ENCODE data around the gene FRAT2. TPM values are rescaled to one million over a fixed set of nuclear protein-coding genes. Genes with fewer than 3 reads are reported as not detected.
A peak's percentile ranks its signal among the peaks of the same experiment; 100 is the strongest.

FRAT2 gene
- total RNA-seq, 4 donors from 2014 or later = 14.6 to 28.2 (median 23.3) TPM

GRCh38 chr10:97331153-97331703 is 3.3 kb downstream of the FRAT2 start:
- Histone ChIP-seq H3K4me1 (peaks cover 0 to 44% (median 23%) of the 10 kb centered on the region in 4 donors), H3K4me3 (peak overlapping the region in 1 of 4 donors; percentile 94), H3K9me3 (no peaks in the 10 kb centered on the region), H3K27ac (no peak overlapping the region), H3K36me3 (peaks cover 0 to 33% (median 0%) of the 10 kb centered on the region in 3 donors), H3K27me3 (no peaks in the 10 kb centered on the region)
- WGBS, 2 donors = 78 to 83% methylated on average over 6 of the region's 6 CpGs
- TF ChIP-seq EP300 (IDR thresholded peaks at IDR 0.05) (no peak), POLR2A (IDR thresholded peaks at IDR 0.05) (no peak)
- TF ChIP-seq, protein P1, sequence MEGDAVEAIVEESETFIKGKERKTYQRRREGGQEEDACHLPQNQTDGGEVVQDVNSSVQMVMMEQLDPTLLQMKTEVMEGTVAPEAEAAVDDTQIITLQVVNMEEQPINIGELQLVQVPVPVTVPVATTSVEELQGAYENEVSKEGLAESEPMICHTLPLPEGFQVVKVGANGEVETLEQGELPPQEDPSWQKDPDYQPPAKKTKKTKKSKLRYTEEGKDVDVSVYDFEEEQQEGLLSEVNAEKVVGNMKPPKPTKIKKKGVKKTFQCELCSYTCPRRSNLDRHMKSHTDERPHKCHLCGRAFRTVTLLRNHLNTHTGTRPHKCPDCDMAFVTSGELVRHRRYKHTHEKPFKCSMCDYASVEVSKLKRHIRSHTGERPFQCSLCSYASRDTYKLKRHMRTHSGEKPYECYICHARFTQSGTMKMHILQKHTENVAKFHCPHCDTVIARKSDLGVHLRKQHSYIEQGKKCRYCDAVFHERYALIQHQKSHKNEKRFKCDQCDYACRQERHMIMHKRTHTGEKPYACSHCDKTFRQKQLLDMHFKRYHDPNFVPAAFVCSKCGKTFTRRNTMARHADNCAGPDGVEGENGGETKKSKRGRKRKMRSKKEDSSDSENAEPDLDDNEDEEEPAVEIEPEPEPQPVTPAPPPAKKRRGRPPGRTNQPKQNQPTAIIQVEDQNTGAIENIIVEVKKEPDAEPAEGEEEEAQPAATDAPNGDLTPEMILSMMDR (IDR thresholded peaks at IDR 0.05) = no peak
- no peak for DNase-seq (ENCODE audit: low spot score in 2 of 2)

GRCh38 chr10:97329766-97330165 is 4.8 kb downstream of the FRAT2 start:
- 95% methylated on average over 5 of the region's 5 CpGs for WGBS, 2 donors
- peaks cover 0 to 33% (median 0%) of the 10 kb centered on the region in 3 donors for H3K36me3 ChIP-seq
- H3K9me3 ChIP-seq = no peaks in the 10 kb centered on the region
- H3K27ac ChIP-seq = no peak overlapping the region
- no peak overlapping the region for H3K4me3 ChIP-seq
- H3K27me3 ChIP-seq = no peaks in the 10 kb centered on the region
- no peak for TF ChIP-seq POLR2A (IDR thresholded peaks at IDR 0.05)
- TF ChIP-seq EP300 (IDR thresholded peaks at IDR 0.05) = no peak
- TF ChIP-seq, protein P1 (IDR thresholded peaks at IDR 0.05) = no peak
- no peak for DNase-seq (ENCODE audit: low spot score in 2 of 2)
- peaks cover 0 to 33% (median 20%) of the 10 kb centered on the region in 4 donors for H3K4me1 ChIP-seq

DNA sequence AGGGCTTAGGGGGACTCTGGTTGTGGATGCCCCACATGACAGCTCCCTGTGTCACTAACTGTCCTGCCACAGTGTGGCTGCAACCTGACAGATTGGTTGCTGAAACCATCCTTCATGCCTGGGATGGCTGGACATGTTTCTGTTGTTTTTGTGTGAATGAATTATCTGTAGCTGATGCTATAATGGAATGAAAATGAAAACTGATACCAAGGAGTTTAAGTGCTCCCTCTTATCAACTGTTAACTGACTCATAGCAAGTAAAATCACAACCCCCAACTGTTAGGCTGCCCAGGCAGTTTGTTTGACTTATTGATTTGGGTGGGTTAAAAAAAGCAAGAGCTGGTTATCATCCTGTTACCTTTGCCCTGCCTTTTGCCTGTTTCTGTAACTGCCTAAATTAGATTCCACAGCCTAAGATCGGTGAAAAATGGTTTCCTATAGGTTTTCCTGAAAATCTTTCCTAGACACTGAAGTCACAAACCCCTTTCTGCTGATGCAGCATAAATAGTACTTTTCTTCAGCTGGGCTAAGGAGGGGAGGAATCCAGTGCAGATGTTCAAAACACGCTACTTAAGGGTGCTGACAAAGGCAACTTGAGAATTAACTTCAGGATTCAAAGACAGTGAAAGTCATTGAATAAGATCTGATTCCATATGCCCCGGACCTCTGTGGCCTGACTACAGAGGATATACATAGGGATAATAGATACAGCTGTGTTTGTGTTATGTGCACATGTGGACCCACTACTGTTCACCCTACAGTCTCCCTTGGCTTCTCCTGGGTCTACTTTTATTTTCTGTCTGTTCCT is 5.7 kb downstream of the FRAT2 start:
- Histone ChIP-seq H3K4me3 (no peak overlapping the region), H3K9me3 (no peaks in the 10 kb centered on the region), H3K27ac (no peak overlapping the region), H3K36me3 (peaks cover 0 to 33% (median 0%) of the 10 kb centered on the region in 3 donors), H3K27me3 (no peaks in the 10 kb centered on the region), H3K4me1 (peaks cover 0 to 33% (median 20%) of the 10 kb centered on the region in 4 donors)
- 66 to 77% methylated on average over 3 of the region's 3 CpGs for WGBS, 2 donors
- no peak for TF ChIP-seq POLR2A (IDR thresholded peaks at IDR 0.05)
- TF ChIP-seq EP300 (IDR thresholded peaks at IDR 0.05) = no peak
- TF ChIP-seq, protein P1 (IDR thresholded peaks at IDR 0.05) = no peak
- DNase-seq (ENCODE audit: low spot score in 2 of 2) = no peak

- Histone ChIP-seq H3K4me1 (peaks cover 0 to 27% (median 18%) of the 10 kb centered on the region in 4 donors), H3K27me3 (no peaks in the 10 kb centered on the region), H3K9me3 (no peaks in the 10 kb centered on the region), H3K4me3 (no peak overlapping the region), H3K27ac (no peak overlapping the region), H3K36me3 (peaks cover 0 to 33% (median 0%) of the 10 kb centered on the region in 3 donors)
- TF ChIP-seq, protein P1 (IDR thresholded peaks at IDR 0.05) = no peak
- TF ChIP-seq POLR2A (IDR thresholded peaks at IDR 0.05) (no peak), EP300 (IDR thresholded peaks at IDR 0.05) (no peak)
- no peak for DNase-seq (ENCODE audit: low spot score in 2 of 2)
- 75 to 80% methylated on average over 7 of the region's 7 CpGs for WGBS, 2 donors
These were observed 6.9 kb downstream of the FRAT2 start for GRCh38 chr10:97327348-97328294.

Data from tibial nerve (tissue), 4 donors.